IMR-90 (cell line): ENCODE measurements around the gene SLC25A22. TPM values are rescaled to one million over a fixed set of nuclear protein-coding genes. Genes with fewer than 3 reads are reported as not detected.

Experiments used
- ATAC-seq: fragments of 200-7000 bp; cut with Tn5 transposase; 2 replicates; pipeline ENCODE4 v1.9.1; 2020; ENCODE audit warnings: low read depth, mild to moderate bottlenecking, moderate library complexity
- BruUV-seq: library from RNA; stranded (reverse); fragments of 400-500 nt; replicated peaks from 2 replicates; lab custom pipeline; 2021; lab: Mats Ljungman, UMichigan
- CTCF ChIA-PET: fragments of 300-600 bp; formaldehyde crosslinking; extraction: SDS; loops from one replicate; lab custom pipeline; 2021; ENCODE audit warnings: antibody characterized with exemption; lab: Yijun Ruan, JAX
- POLR2A ChIA-PET: fragments of 300-600 bp; sonication (Branson Sonifier 250); formaldehyde crosslinking; loops from one replicate; lab custom pipeline; 2022; ENCODE audit warnings: antibody characterized with exemption; ENCODE audit not compliant: unreplicated experiment; lab: Charles Lee
- DNase-seq: peaks from one replicate; pipeline ENCODE4 v3.0.0; 2013
- H2AFZ ChIP-seq: replicated peaks from 2 replicates; pipeline ENCODE3; 2013; ENCODE audit warnings: low read length, mild to moderate bottlenecking; ENCODE audit not compliant: poor library complexity
- H2AK5ac ChIP-seq: 2 replicates; pipeline ENCODE4 v1.6.1; 2013; ENCODE audit warnings: low read depth, low read length, inconsistent platforms
- H2AK9ac ChIP-seq: replicated peaks from 2 replicates; pipeline ENCODE3; 2013; ENCODE audit warnings: mild to moderate bottlenecking, low read depth, low read length, moderate library complexity; ENCODE audit not compliant: poor library complexity
- H2BK120ac ChIP-seq: 2 replicates; pipeline ENCODE4 v1.6.1; 2013; ENCODE audit warnings: low read depth, low read length, inconsistent platforms
- H2BK15ac ChIP-seq: 3 replicates; pipeline ENCODE4 v1.6.1; 2013; ENCODE audit warnings: low read depth, low read length, inconsistent platforms
- H2BK20ac ChIP-seq: 2 replicates; pipeline ENCODE4 v1.6.1; 2013; ENCODE audit warnings: low read depth, mild to moderate bottlenecking, inconsistent platforms, low read length, moderate library complexity
- H2BK5ac ChIP-seq: 2 replicates; pipeline ENCODE4 v1.6.1; 2013; ENCODE audit warnings: mild to moderate bottlenecking, low read depth, low read length, inconsistent platforms; ENCODE audit not compliant: poor library complexity, severe bottlenecking
- H3K14ac ChIP-seq: replicated peaks from 2 replicates; pipeline ENCODE4 v1.6.1; 2013; ENCODE audit warnings: low read depth, low read length, inconsistent platforms
- H3K18ac ChIP-seq: 2 replicates; pipeline ENCODE4 v1.6.1; 2013; ENCODE audit warnings: low read depth, low read length, control low read depth
- H3K23ac ChIP-seq: 2 replicates; pipeline ENCODE4 v1.6.1; 2013; ENCODE audit warnings: low read depth, low read length, inconsistent platforms
- H3K27ac ChIP-seq: 2 replicates; pipeline ENCODE4 v1.5.1; 2013; ENCODE audit warnings: mild to moderate bottlenecking, control low read depth, low read length; ENCODE audit not compliant: insufficient read depth
- H3K27me3 ChIP-seq: 2 replicates; pipeline ENCODE4 v1.6.1; 2013; ENCODE audit warnings: low read length; ENCODE audit not compliant: control insufficient read depth, insufficient read depth
- H3K36me3 ChIP-seq: 2 replicates; pipeline ENCODE4 v1.6.1; 2013; ENCODE audit warnings: low read length, mixed read lengths; ENCODE audit not compliant: control insufficient read depth, insufficient read depth
- H3K4ac ChIP-seq: 2 replicates; pipeline ENCODE4 v1.6.1; 2013; ENCODE audit warnings: low read depth, low read length, inconsistent platforms
- H3K4me1 ChIP-seq: 2 replicates; pipeline ENCODE4 v1.6.1; 2013; ENCODE audit warnings: low read length, mixed read lengths; ENCODE audit not compliant: control insufficient read depth, insufficient read depth
- H3K4me2 ChIP-seq: 2 replicates; pipeline ENCODE4 v1.6.1; 2013; ENCODE audit warnings: low read depth, mild to moderate bottlenecking, control low read depth, low read length, moderate library complexity
- H3K4me3 ChIP-seq: 2 replicates; pipeline ENCODE4 v1.5.1; 2013; ENCODE audit warnings: low read depth, mild to moderate bottlenecking, control low read depth, low read length, moderate library complexity; ENCODE audit not compliant: insufficient read depth
- H3K56ac ChIP-seq: 2 replicates; pipeline ENCODE4 v1.6.1; 2013; ENCODE audit warnings: low read length, inconsistent platforms; ENCODE audit not compliant: insufficient read depth; ENCODE audit errors: extremely low read depth
- H3K79me1 ChIP-seq, 2 experiments: 2 replicates each; pipeline ENCODE4 v1.6.1; 2013; ENCODE audit warnings: low read length in 2 of 2, inconsistent platforms in 1 of 2, low read depth in 1 of 2
- H3K9ac ChIP-seq: 2 replicates; pipeline ENCODE4 v1.6.1; 2013; ENCODE audit warnings: low read depth, low read length, control low read depth
- H3K9me1 ChIP-seq: 2 replicates; pipeline ENCODE4 v1.6.1; 2013; ENCODE audit warnings: low read length, inconsistent platforms; ENCODE audit not compliant: insufficient read depth
- H3K9me3 ChIP-seq: 2 replicates; pipeline ENCODE4 v1.6.1; 2013; ENCODE audit warnings: low read length; ENCODE audit not compliant: control insufficient read depth, insufficient read depth
- H4K20me1 ChIP-seq: 2 replicates; pipeline ENCODE4 v1.6.1; 2013; ENCODE audit warnings: low read length, inconsistent platforms; ENCODE audit not compliant: insufficient read depth
- H4K5ac ChIP-seq: 2 replicates; pipeline ENCODE4 v1.6.1; 2013; ENCODE audit warnings: mild to moderate bottlenecking, low read depth, low read length, control low read depth
- H4K8ac ChIP-seq, 2 experiments: 2 replicates each; pipeline ENCODE4 v1.6.1; 2013; ENCODE audit warnings: low read depth in 2 of 2, low read length in 2 of 2, control low read depth in 1 of 2, inconsistent platforms in 1 of 2
- H4K91ac ChIP-seq: 2 replicates; pipeline ENCODE4 v1.6.1; 2013; ENCODE audit warnings: low read depth, low read length, inconsistent platforms; ENCODE audit not compliant: insufficient read depth
- BHLHE40 ChIP-seq: fragments of 150-350 bp; IDR thresholded peaks from 2 replicates; pipeline ENCODE4 v1.6.1; 2016; ENCODE audit warnings: mild to moderate bottlenecking, low read depth, low read length
- ELK1 ChIP-seq: fragments of 150-350 bp; IDR thresholded peaks from 2 replicates; pipeline ENCODE4 v1.6.1; 2016; ENCODE audit warnings: low read depth, mild to moderate bottlenecking, low read length, moderate library complexity, borderline replicate concordance
- MAFK ChIP-seq: IDR thresholded peaks from 2 replicates; pipeline ENCODE4 v1.6.1; 2012; ENCODE audit warnings: low read depth, low read length, improper control_type of control experiment
- MAZ ChIP-seq: IDR thresholded peaks from 2 replicates; pipeline ENCODE4 v1.6.1; 2012; ENCODE audit warnings: low read depth, mild to moderate bottlenecking, low read length, improper control_type of control experiment, moderate library complexity, borderline replicate concordance
- RCOR1 ChIP-seq: IDR thresholded peaks from 2 replicates; pipeline ENCODE4 v1.6.1; 2012; ENCODE audit warnings: mild to moderate bottlenecking, low read length, improper control_type of control experiment; ENCODE audit not compliant: insufficient replicate concordance
- RFX5 ChIP-seq: IDR thresholded peaks from 2 replicates; pipeline ENCODE4 v1.8.0; 2012; ENCODE audit warnings: low read depth, mild to moderate bottlenecking, low read length, moderate library complexity
- USF2 ChIP-seq: fragments of 150-350 bp; IDR thresholded peaks from 2 replicates; pipeline ENCODE4 v1.6.1; 2017; ENCODE audit warnings: mild to moderate bottlenecking, antibody characterized with exemption, low read length, low read depth
- WGBS, 2 experiments: methylation state at CpG; one replicate each; pipeline versions ENCODE4 v1.1.5 to v1.1.7; 2013; ENCODE audit warnings: missing lambda C conversion rate in 2 of 2; ENCODE audit not compliant: insufficient read length in 1 of 2; ENCODE audit errors: extremely low coverage in 2 of 2; 5-methylcytosine and 5-hydroxymethylcytosine counted together
- dilution Hi-C: fragments of 300-500 bp; cut with HindIII; formaldehyde crosslinking; loops from one replicate; pipeline ENCODE4 v1.14.3; 2018; ENCODE audit warnings: low sequenced_read_pairs; ENCODE audit not compliant: unreplicated experiment
- in situ Hi-C: fragments of 300-500 bp; cut with MboI; formaldehyde crosslinking; loops from 3 replicates; pipeline ENCODE4 v1.14.3; 2019; ENCODE audit warnings: low sequenced_read_pairs, inconsistent platforms, mixed read lengths
- intact Hi-C: fragments of 100-400 bp; cut with micrococcal nuclease; formaldehyde crosslinking; loops from 2 replicates; pipeline ENCODE4 v1.10.0; 2022
- polyA plus RNA-seq, 3 experiments: library from polyadenylated mRNA; depleted of rRNA; stranded (reverse); fragments of >200 nt; gene quantifications; 2 replicates each; pipeline ENCODE4 v1.2.3, GENCODE V29; 2012; ENCODE audit warnings: low replicate concordance in 1 of 3
- total RNA-seq: library from RNA; depleted of rRNA; stranded (reverse); fragments of >200 nt; gene quantifications from 2 replicates; pipeline ENCODE4 v1.2.3, GENCODE V29; 2012

SLC25A22 gene
- total and polyA plus RNA-seq, 2 of the 4 experiments (the other 2 are of a cell fraction) = 8.2 to 41.3 TPM

- Histone ChIP-seq H4K91ac (no peak overlapping the region), H3K4me1 (peaks cover 13% of the 10 kb centered on the region), H4K8ac (no peak overlapping the region; a peak in 1 of 4 replicates), H2BK20ac (no peak overlapping the region), H2AFZ (peak overlapping the region; percentile 40), H4K5ac (no peak overlapping the region), H2BK120ac (no peak overlapping the region), H3K56ac (no peak overlapping the region), H3K27ac (peak overlapping the region; percentile 96), H3K9ac (peak overlapping the region; percentile 42; the same call in 1 of the 2 replicates), H3K14ac (no peak overlapping the region), H3K27me3 (no peaks in the 10 kb centered on the region), H2BK15ac (no peak overlapping the region; the same call in 2 of the 3 replicates), H3K4me2 (peak overlapping the region; percentile 97), H4K20me1 (peaks cover 18% of the 10 kb centered on the region), H3K23ac (no peak overlapping the region), H3K18ac (no peak overlapping the region; the same call in 1 of the 2 replicates), H3K4me3 (peak overlapping the region; percentile 88), H3K9me1 (peaks cover 6% of the 10 kb centered on the region; the same call in 1 of the 2 replicates), H3K36me3 (peaks cover 30% of the 10 kb centered on the region; the same call in 1 of the 2 replicates), H3K4ac (peak overlapping the region; percentile 72), H2AK9ac (peak overlapping the region; percentile 95), H3K9me3 (no peaks in the 10 kb centered on the region), H2AK5ac (peak overlapping the region; percentile 76; the same call in 1 of the 2 replicates), H3K79me1 (peaks cover 0 to 25% of the 10 kb centered on the region in 2 experiments; a peak in 3 of 4 replicates), H2BK5ac (peak overlapping the region; percentile 44)
- DNase-seq (no peak), ATAC-seq (no peak)
- POLR2A ChIA-PET = no interaction called here
- no peak for TF ChIP-seq MAFK
- TF ChIP-seq USF2 = peak; percentile 27; the same call in 1 of the 2 replicates
- no peak; the same call in 1 of the 2 replicates for TF ChIP-seq MAZ
- peak; percentile 92 for TF ChIP-seq BHLHE40
- no peak for TF ChIP-seq RFX5
- TF ChIP-seq RCOR1 = no peak
- TF ChIP-seq ELK1 = no peak
- dilution Hi-C loops (no loop called here), in situ Hi-C loops (no loop called here), intact Hi-C loops (no loop called here)
- 68% methylated on average over 12 of the region's 38 CpGs; no CpG with 5 or more reads in 1 of the 2 experiments for WGBS, 2 experiments
- BruUV-seq = no TSS peak
- CTCF ChIA-PET = interaction anchor here (0.7 to 2.7 kb wide), 2 partner anchors 9 to 11 kb away, joined by 3 to 10 read pairs; no protein-coding TSS in a partner anchor
Observed at GRCh38 chr11:794766-795633, 3.1 kb downstream of the SLC25A22 start.
